H1 (cell line): ENCODE results near the gene ETNPPL. TPM values are rescaled to one million over a fixed set of nuclear protein-coding genes. Genes with fewer than 3 reads are reported as not detected.

Experiments
- CTCF ChIA-PET: fragments of 300-600 bp; sonication (Branson Sonifier 250); formaldehyde crosslinking; loops from one replicate; lab custom pipeline; 2021; ENCODE audit not compliant: partially characterized antibody; lab: Charles Lee
- POLR2A ChIA-PET: fragments of 300-600 bp; sonication (Branson Sonifier 250); formaldehyde crosslinking; loops from one replicate; lab custom pipeline; 2021; ENCODE audit warnings: inconsistent platforms; ENCODE audit not compliant: partially characterized antibody; lab: Charles Lee
- DNase-seq, 2 experiments: peaks; one replicate each; pipeline versions ENCODE4 v3.0.0 to v3.0.0-alpha.2; 2010 to 2022; ENCODE audit warnings: low spot score in 2 of 2, low read depth in 1 of 2, mixed read lengths in 1 of 2
- FAIRE-seq: peaks from 2 replicates; lab custom pipeline; 2011; peaks lifted over from hg19 to GRCh38; lab: Jason Lieb, UNC
- H2AFZ ChIP-seq: 2 replicates; pipeline ENCODE4 v1.8.1; 2012; ENCODE audit warnings: low read length, inconsistent platforms
- H2AK5ac ChIP-seq: 2 replicates; pipeline ENCODE4 v1.6.1; 2013; ENCODE audit warnings: low read depth, low read length
- H2BK120ac ChIP-seq: replicated peaks from 2 replicates; pipeline ENCODE3; 2013; ENCODE audit warnings: low read depth, low read length, inconsistent platforms
- H2BK12ac ChIP-seq: 2 replicates; pipeline ENCODE4 v1.6.1; 2013; ENCODE audit warnings: low read depth, low read length
- H2BK15ac ChIP-seq: 2 replicates; pipeline ENCODE4 v1.6.1; 2013; ENCODE audit warnings: low read length
- H2BK20ac ChIP-seq: 2 replicates; pipeline ENCODE4 v1.6.1; 2013; ENCODE audit warnings: low read length
- H2BK5ac ChIP-seq: 2 replicates; pipeline ENCODE4 v1.6.1; 2013; ENCODE audit warnings: low read depth, low read length
- H3K14ac ChIP-seq: 2 replicates; pipeline ENCODE4 v1.6.1; 2013; ENCODE audit warnings: inconsistent platforms; ENCODE audit not compliant: insufficient read length
- H3K18ac ChIP-seq: 2 replicates; pipeline ENCODE4 v1.6.1; 2013; ENCODE audit warnings: low read length; ENCODE audit errors: extremely low read depth
- H3K23ac ChIP-seq: 2 replicates; pipeline ENCODE4 v1.6.1; 2013; ENCODE audit warnings: inconsistent platforms; ENCODE audit not compliant: insufficient read length
- H3K23me2 ChIP-seq: 2 replicates; pipeline ENCODE4 v1.6.1; 2013; ENCODE audit warnings: low read depth, low read length
- H3K27ac ChIP-seq: 2 replicates; pipeline ENCODE4 v1.6.1; 2011; ENCODE audit warnings: low read depth, low read length, inconsistent platforms
- H3K27me3 ChIP-seq, 4 experiments: replicated peaks in 1 of 4; 1 replicate in 1 of 4; 2 replicates in 3 of 4; pipeline versions ENCODE4 v1.6.1 to v1.8.1; 2011 to 2013; ENCODE audit warnings: low read length in 3 of 4, mild to moderate bottlenecking in 3 of 4, inconsistent platforms in 2 of 4, mixed read lengths in 2 of 4, moderate library complexity in 1 of 4; ENCODE audit not compliant: control insufficient read depth in 3 of 4, insufficient read depth in 3 of 4; ENCODE audit errors: extremely low read depth in 1 of 4
- H3K36me3 ChIP-seq, 4 experiments: 2 replicates each; pipeline versions ENCODE4 v1.6.1 to v1.8.1; 2011 to 2013; ENCODE audit warnings: mild to moderate bottlenecking in 4 of 4, low read length in 3 of 4, moderate library complexity in 2 of 4, control low read depth in 1 of 4, inconsistent platforms in 1 of 4; ENCODE audit not compliant: insufficient read depth in 4 of 4, control insufficient read depth in 2 of 4
- H3K4ac ChIP-seq: replicated peaks from 2 replicates; pipeline ENCODE3; 2013; ENCODE audit warnings: low read length, low read depth, mixed read lengths, inconsistent platforms; ENCODE audit not compliant: insufficient read length
- H3K4me1 ChIP-seq, 4 experiments: replicated peaks in 1 of 4; 1 replicate in 1 of 4; 2 replicates in 3 of 4; pipeline versions ENCODE4 v1.6.1 to v1.8.1; 2011 to 2013; ENCODE audit warnings: low read length in 3 of 4, inconsistent platforms in 2 of 4, mixed read lengths in 1 of 4; ENCODE audit not compliant: insufficient read depth in 4 of 4, control insufficient read depth in 3 of 4
- H3K4me2 ChIP-seq, 2 experiments: 2 replicates each; pipeline versions ENCODE4 v1.6.1 to v1.8.1; 2011 to 2013; ENCODE audit warnings: low read depth in 2 of 2, low read length in 2 of 2, control low read depth in 1 of 2, inconsistent platforms in 1 of 2, mild to moderate bottlenecking in 1 of 2; ENCODE audit not compliant: insufficient read depth in 1 of 2
- H3K4me3 ChIP-seq, 4 experiments: fragments of 200-600, 300-600 bp in 1 of 4; sonication (generic), shearing (Covaris generic), sonication (Bioruptor Twin) in 1 of 4; 2 replicates each; pipeline versions ENCODE4 v1.5.1 to v1.8.1; 2011 to 2016; ENCODE audit warnings: low read length in 4 of 4, low read depth in 3 of 4, control low read depth in 2 of 4, inconsistent platforms in 2 of 4, mild to moderate bottlenecking in 2 of 4, mixed read lengths in 1 of 4, moderate library complexity in 1 of 4; ENCODE audit not compliant: insufficient read depth in 2 of 4; ENCODE audit errors: extremely low read depth in 1 of 4
- H3K56ac ChIP-seq: replicated peaks from 2 replicates; pipeline ENCODE3; 2013; ENCODE audit warnings: low read depth, mild to moderate bottlenecking, mixed read lengths, low read length, inconsistent platforms; ENCODE audit not compliant: insufficient read length
- H3K79me1 ChIP-seq: 2 replicates; pipeline ENCODE4 v1.6.1; 2013; ENCODE audit warnings: low read depth, low read length, control low read depth
- H3K79me2 ChIP-seq, 2 experiments: 2 replicates each; pipeline versions ENCODE4 v1.6.1 to v1.8.1; 2012 to 2013; ENCODE audit warnings: low read length in 2 of 2, mild to moderate bottlenecking in 2 of 2, inconsistent platforms in 1 of 2; ENCODE audit not compliant: insufficient read depth in 2 of 2, control insufficient read depth in 1 of 2
- H3K9ac ChIP-seq, 4 experiments: replicated peaks in 1 of 4; 1 replicate in 1 of 4; 2 replicates in 3 of 4; pipeline versions ENCODE4 v1.6.1 to v1.8.1; 2011 to 2013; ENCODE audit warnings: low read depth in 3 of 4, low read length in 3 of 4, control low read depth in 2 of 4, mild to moderate bottlenecking in 2 of 4, moderate library complexity in 2 of 4, inconsistent platforms in 1 of 4; ENCODE audit errors: extremely low read depth in 1 of 4
- H3K9me3 ChIP-seq, 2 experiments: 2 replicates each; pipeline versions ENCODE4 v1.6.1 to v1.8.1; 2012 to 2013; ENCODE audit warnings: mild to moderate bottlenecking in 2 of 2, moderate library complexity in 2 of 2, control low read depth in 1 of 2, inconsistent platforms in 1 of 2, low read depth in 1 of 2, low read length in 1 of 2, mixed read lengths in 1 of 2; ENCODE audit not compliant: insufficient read depth in 2 of 2
- H4K20me1 ChIP-seq, 2 experiments: replicated peaks in 1 of 2; 2 replicates each; pipeline versions ENCODE3 to v1.8.1; 2011 to 2013; ENCODE audit warnings: inconsistent platforms in 2 of 2, low read length in 2 of 2, mild to moderate bottlenecking in 1 of 2; ENCODE audit not compliant: insufficient read depth in 2 of 2, control insufficient read depth in 1 of 2
- H4K5ac ChIP-seq: 2 replicates; pipeline ENCODE4 v1.6.1; 2013; ENCODE audit warnings: low read length, low read depth, mixed read lengths, inconsistent platforms; ENCODE audit not compliant: insufficient read length
- H4K8ac ChIP-seq: 2 replicates; pipeline ENCODE4 v1.8.0; 2013; ENCODE audit warnings: mild to moderate bottlenecking, moderate library complexity, low read length, inconsistent platforms; ENCODE audit not compliant: insufficient read depth; ENCODE audit errors: extremely low read depth
- H4K91ac ChIP-seq: replicated peaks from 2 replicates; pipeline ENCODE3; 2013; ENCODE audit warnings: low read length, mixed read lengths, inconsistent platforms; ENCODE audit not compliant: insufficient read length
- BRCA1 ChIP-seq: IDR thresholded peaks from 2 replicates; pipeline ENCODE4 v1.6.1; 2012; ENCODE audit warnings: low read depth, low read length, improper control_type of control experiment
- CBX8 ChIP-seq: fragments of 300-800, 300-1000 bp; sonication (generic); IDR thresholded peaks from 2 replicates; pipeline ENCODE4 v1.7.1; 2016; ENCODE audit warnings: low read depth, low read length, borderline replicate concordance
- EGR1 ChIP-seq: IDR thresholded peaks from 2 replicates; pipeline ENCODE4 v1.6.1; 2011; ENCODE audit warnings: low read depth, low read length, borderline replicate concordance
- MAX ChIP-seq: IDR thresholded peaks from 2 replicates; pipeline ENCODE4 v1.6.1; 2012; ENCODE audit warnings: inconsistent platforms
- NANOG ChIP-seq: IDR thresholded peaks from 2 replicates; pipeline ENCODE4 v1.6.1; 2011; ENCODE audit warnings: low read length, low read depth, mild to moderate bottlenecking, inconsistent platforms; ENCODE audit not compliant: insufficient read depth, poor library complexity, severe bottlenecking
- POU5F1 ChIP-seq: IDR thresholded peaks from 2 replicates; pipeline ENCODE4 v1.6.1; 2011; ENCODE audit warnings: low read depth, mild to moderate bottlenecking, low read length, moderate library complexity
- RBBP5 ChIP-seq: IDR thresholded peaks from 2 replicates; pipeline ENCODE4 v1.7.1; 2012; ENCODE audit warnings: low read depth, mild to moderate bottlenecking, inconsistent platforms, low read length, moderate library complexity, borderline replicate concordance
- RFX5 ChIP-seq: IDR thresholded peaks from 2 replicates; pipeline ENCODE4 v1.6.1; 2011; ENCODE audit warnings: low read depth, low read length, improper control_type of control experiment, borderline replicate concordance
- SAP30 ChIP-seq: fragments of 300-600 bp; sonication (generic); IDR thresholded peaks from 2 replicates; pipeline ENCODE4 v1.7.1; 2012; ENCODE audit warnings: low read length, moderate library complexity, mild to moderate bottlenecking, inconsistent platforms; ENCODE audit not compliant: insufficient read depth, insufficient replicate concordance
- SIX5 ChIP-seq: IDR thresholded peaks from 2 replicates; pipeline ENCODE4 v1.6.1; 2011; ENCODE audit warnings: mild to moderate bottlenecking, low read depth, low read length
- SRF ChIP-seq: IDR thresholded peaks from 2 replicates; pipeline ENCODE4 v1.6.1; 2011; ENCODE audit warnings: mild to moderate bottlenecking, low read depth, low read length, moderate library complexity
- TAF1 ChIP-seq: IDR thresholded peaks from 2 replicates; pipeline ENCODE4 v1.6.1; 2011; ENCODE audit warnings: mild to moderate bottlenecking, low read depth, low read length
- WGBS, 2 experiments: shearing (Covaris generic) in 1 of 2; methylation state at CpG; one replicate each; pipeline versions ENCODE4 v1.1.6 to v1.1.7; 2013 to 2015; ENCODE audit warnings: low lambda C conversion rate in 2 of 2, mixed read lengths in 2 of 2, inconsistent platforms in 1 of 2, low coverage in 1 of 2, missing lambda C conversion rate in 1 of 2; ENCODE audit not compliant: insufficient replicate concordance in 2 of 2, insufficient coverage in 1 of 2, insufficient read length in 1 of 2; ENCODE audit errors: extremely low coverage in 1 of 2, missing lambda C conversion rate in 1 of 2; 5-methylcytosine and 5-hydroxymethylcytosine counted together
- polyA plus RNA-seq, 7 experiments: library from polyadenylated mRNA; depleted of rRNA in 3 of 7; stranded (reverse) in 5 of 7; unstranded in 2 of 7; fragments of >200 nt in 5 of 7; fragments of 200-250 nt in 2 of 7; gene quantifications; 1 replicate in 5 of 7; 2 replicates in 1 of 7; 4 replicates in 1 of 7; pipeline versions ENCODE4 v1.2.1 to v1.2.3, GENCODE V29; 2011 to 2013; ENCODE audit warnings: missing spikeins in 2 of 7, mixed read lengths in 2 of 7
- total RNA-seq: library from RNA; stranded (reverse); fragmentation: NEBNext Ultra II Directional; extraction: Animal tissue kit (Norgen Biotek cat#: 25700); gene quantifications from 2 replicates; pipeline ENCODE4 v1.2.1, GENCODE V29; 2021

ETNPPL gene
- total and polyA plus RNA-seq, 2 of the 8 experiments (the other 6 are each of a cell fraction or from before 2014, with no cell fraction given) = 0.80 to 2.5 TPM

- DNase-seq (no peak), FAIRE-seq (no peak)
- Histone ChIP-seq H2BK20ac (no peak overlapping the region), H2AK5ac (no peak overlapping the region), H3K23me2 (no peaks in the 10 kb centered on the region; the same call in 1 of the 2 replicates), H3K56ac (no peak overlapping the region), H3K4me1 (peaks cover 0 to 3% (median under 1%) of the 10 kb centered on the region in 4 experiments; a peak in 2 of 7 replicates), H3K79me2 (no peaks in the 10 kb centered on the region), H3K79me1 (no peaks in the 10 kb centered on the region), H3K18ac (no peak overlapping the region), H2BK120ac (no peak overlapping the region), H3K9me3 (no peaks in the 10 kb centered on the region), H2AFZ (peak overlapping the region; percentile 92; the same call in 1 of the 2 replicates), H3K4ac (no peak overlapping the region), H3K23ac (no peak overlapping the region), H2BK5ac (peak overlapping the region; percentile 29; the same call in 1 of the 2 replicates), H4K91ac (no peak overlapping the region), H3K4me3 (no peak overlapping the region), H3K36me3 (no peaks in the 10 kb centered on the region), H4K8ac (no peak overlapping the region), H2BK15ac (no peak overlapping the region), H4K5ac (no peak overlapping the region), H3K27me3 (no peaks in the 10 kb centered on the region), H3K14ac (no peak overlapping the region), H3K4me2 (no peak overlapping the region), H2BK12ac (peak overlapping the region; percentile 90; the same call in 1 of the 2 replicates), H3K27ac (no peak overlapping the region), H4K20me1 (no peaks in the 10 kb centered on the region), H3K9ac (no peak overlapping the region)
- ChIA-PET CTCF (interaction anchor here (0.9 kb wide), 1 partner anchor 18 kb away, joined by 3 read pairs; no protein-coding TSS in a partner anchor), POLR2A (no interaction called here)
- 79% methylated on average over 3 of the region's 3 CpGs; no CpG with 5 or more reads in 1 of the 2 experiments for WGBS, 2 experiments
- TF ChIP-seq SAP30 (no peak), POU5F1 (no peak), TAF1 (no peak), MAX (no peak), RFX5 (no peak), RBBP5 (no peak), CBX8 (no peak), NANOG (no peak), EGR1 (no peak), BRCA1 (no peak), SRF (no peak), SIX5 (no peak)
Observed at GRCh38 chr4:108696160-108696559, 66.7 kb downstream of the ETNPPL start.
